GM19238 (cell line): ENCODE data around the gene RARA.
"Not testable (repeated sequence)": the region's sequence is repeated elsewhere in the genome, so short reads cannot be mapped to it uniquely, and the experiment has no call there.

Experiments used
- DNase-seq: peaks from one replicate; pipeline ENCODE4 v3.0.0; 2011; ENCODE audit warnings: low spot score; ENCODE audit not compliant: insufficient read length

The RARA gene

GRCh38 chr17:40356990-40357881, 48.3 kb downstream of the RARA start:
- no peak for DNase-seq

GRCh38 chr17:40358323-40359038, 49.5 kb downstream of the RARA start:
- DNase-seq, result peak; percentile 94

- DNase-seq, result no peak
Observed at GRCh38 chr17:40360091-40360490, 51.1 kb downstream of the RARA start.

GRCh38 chr17:40361063-40361924, 52.3 kb downstream of the RARA start:
- DNase-seq, result no peak

- no peak for DNase-seq
Observed at GRCh38 chr17:40361925-40362695, 53.1 kb downstream of the RARA start.

- peak; percentile 90 for DNase-seq
Observed at GRCh38 chr17:40362696-40363110, 53.7 kb downstream of the RARA start.

GRCh38 chr17:40363111-40363827, 54.3 kb downstream of the RARA start:
- DNase-seq, result peak; percentile 56

- no peak for DNase-seq
Observed at GRCh38 chr17:40364121-40364861, 55.3 kb downstream of the RARA start, which contains the start of gene GJD3. TSS of gene GJD3 (minus strand) at chr17:40364737. CDS start at chr17:40363815, 922 bp downstream.

- no peak for DNase-seq
Observed at GRCh38 chr17:40364906-40365305, 55.9 kb downstream of the RARA start.

GRCh38 chr17:40366076-40366860, 57.3 kb downstream of the RARA start:
- no peak for DNase-seq

- no peak for DNase-seq
Observed at GRCh38 chr17:40366861-40367518, 58.0 kb downstream of the RARA start.

- not testable (repeated sequence) for DNase-seq
Observed at GRCh38 chr17:40367728-40368127, 58.7 kb downstream of the RARA start.

GRCh38 chr17:40369923-40370322, 60.9 kb downstream of the RARA start:
- DNase-seq, result no peak

GRCh38 chr17:40371261-40371929, 62.4 kb downstream of the RARA start:
- DNase-seq, result no peak

- no peak for DNase-seq
Observed at GRCh38 chr17:40372031-40372430, 63.1 kb downstream of the RARA start.

- not testable (repeated sequence) for DNase-seq
Observed at GRCh38 chr17:40372644-40373043, 63.7 kb downstream of the RARA start.

GRCh38 chr17:40373324-40373723, 64.3 kb downstream of the RARA start:
- no peak for DNase-seq
